H9 (cell line): ENCODE measurements around the gene ABHD17B. TPM values are rescaled to one million over a fixed set of nuclear protein-coding genes. Genes with fewer than 3 reads are reported as not detected.

Experiments used
- DNase-seq: peaks from one replicate; pipeline ENCODE4 v3.0.0-alpha.2; 2017
- H2AFZ ChIP-seq: one replicate; pipeline ENCODE4 v1.6.1; 2013; ENCODE audit warnings: mild to moderate bottlenecking, low read length, control low read depth, moderate library complexity
- H2AK5ac ChIP-seq: 2 replicates; pipeline ENCODE4 v1.6.1; 2013; ENCODE audit warnings: low read length, control low read depth, mixed read lengths; ENCODE audit not compliant: insufficient read length
- H2BK120ac ChIP-seq: one replicate; pipeline ENCODE4 v1.6.1; 2013; ENCODE audit warnings: low read depth, mild to moderate bottlenecking, low read length, control low read depth, inconsistent platforms; ENCODE audit not compliant: poor library complexity, severe bottlenecking
- H2BK12ac ChIP-seq: 2 replicates; pipeline ENCODE4 v1.6.1; 2013; ENCODE audit warnings: low read length, control low read depth, mixed read lengths, low read depth; ENCODE audit not compliant: insufficient read length
- H2BK15ac ChIP-seq: 2 replicates; pipeline ENCODE4 v1.6.1; 2013; ENCODE audit warnings: low read depth, low read length, control low read depth
- H2BK20ac ChIP-seq: one replicate; pipeline ENCODE4 v1.6.1; 2013; ENCODE audit warnings: low read depth, mild to moderate bottlenecking, low read length, control low read depth, inconsistent platforms; ENCODE audit not compliant: poor library complexity, severe bottlenecking
- H2BK5ac ChIP-seq: 2 replicates; pipeline ENCODE4 v1.6.1; 2013; ENCODE audit warnings: low read length, control low read depth, mixed read lengths; ENCODE audit not compliant: insufficient read length
- H3K14ac ChIP-seq: 2 replicates; pipeline ENCODE4 v1.6.1; 2013; ENCODE audit warnings: low read length, control low read depth; ENCODE audit not compliant: insufficient read depth
- H3K18ac ChIP-seq: 2 replicates; pipeline ENCODE4 v1.6.1; 2013; ENCODE audit warnings: low read depth, mild to moderate bottlenecking, mixed read lengths, low read length, control low read depth; ENCODE audit not compliant: insufficient read length
- H3K23ac ChIP-seq: 2 replicates; pipeline ENCODE4 v1.6.1; 2013; ENCODE audit warnings: low read length, control low read depth, mixed read lengths, low read depth; ENCODE audit not compliant: insufficient read length
- H3K23me2 ChIP-seq: 2 replicates; pipeline ENCODE4 v1.6.1; 2013; ENCODE audit warnings: low read depth, mild to moderate bottlenecking, mixed read lengths, low read length, control low read depth; ENCODE audit not compliant: insufficient read length, poor library complexity, severe bottlenecking
- H3K27ac ChIP-seq: 2 replicates; pipeline ENCODE4 v1.5.1; 2013; ENCODE audit warnings: low read length, control low read depth, mixed read lengths, low read depth; ENCODE audit not compliant: insufficient read length
- H3K27me3 ChIP-seq: 2 replicates; pipeline ENCODE4 v1.6.1; 2013; ENCODE audit warnings: low read length, control low read depth, inconsistent platforms; ENCODE audit not compliant: insufficient read depth
- H3K4ac ChIP-seq: 2 replicates; pipeline ENCODE4 v1.6.1; 2013; ENCODE audit warnings: low read depth, mild to moderate bottlenecking, control low read depth, inconsistent platforms, low read length, moderate library complexity
- H3K4me1 ChIP-seq: 2 replicates; pipeline ENCODE4 v1.6.1; 2013; ENCODE audit warnings: low read length, control low read depth, inconsistent platforms; ENCODE audit not compliant: insufficient read depth
- H3K4me2 ChIP-seq: 2 replicates; pipeline ENCODE4 v1.6.1; 2013; ENCODE audit warnings: low read length, control low read depth, mixed read lengths; ENCODE audit not compliant: insufficient read length, insufficient read depth
- H3K56ac ChIP-seq: 2 replicates; pipeline ENCODE4 v1.6.1; 2013; ENCODE audit warnings: low read depth, mild to moderate bottlenecking, mixed read lengths, low read length, control low read depth; ENCODE audit not compliant: insufficient read length
- H3K79me1 ChIP-seq: 2 replicates; pipeline ENCODE4 v1.6.1; 2013; ENCODE audit warnings: low read depth, mild to moderate bottlenecking, moderate library complexity, low read length, control low read depth, inconsistent platforms; ENCODE audit not compliant: insufficient read depth, poor library complexity, severe bottlenecking
- H3K79me2 ChIP-seq: 2 replicates; pipeline ENCODE4 v1.6.1; 2013; ENCODE audit warnings: low read length, control low read depth, inconsistent platforms; ENCODE audit not compliant: insufficient read depth
- H3K9ac ChIP-seq: 2 replicates; pipeline ENCODE4 v1.6.1; 2013; ENCODE audit warnings: low read length, control low read depth, mixed read lengths; ENCODE audit not compliant: insufficient read length; ENCODE audit errors: extremely low read depth
- H3K9me3 ChIP-seq: one replicate; pipeline ENCODE4 v1.6.1; 2013; ENCODE audit warnings: low read depth, low read length, inconsistent platforms; ENCODE audit not compliant: control insufficient read depth
- H3T11ph ChIP-seq: one replicate; pipeline ENCODE4 v1.6.1; 2013; ENCODE audit warnings: mild to moderate bottlenecking, low read length, control low read depth, inconsistent platforms
- H4K20me1 ChIP-seq: one replicate; pipeline ENCODE4 v1.6.1; 2013; ENCODE audit not compliant: control insufficient read depth, insufficient read length, insufficient read depth
- H4K5ac ChIP-seq: 2 replicates; pipeline ENCODE4 v1.6.1; 2013; ENCODE audit warnings: low read depth, mild to moderate bottlenecking, mixed read lengths, low read length, control low read depth; ENCODE audit not compliant: insufficient read length
- H4K8ac ChIP-seq: replicated peaks from 2 replicates; pipeline ENCODE4 v1.6.1; 2013; ENCODE audit warnings: low read length, control low read depth, mixed read lengths, low read depth; ENCODE audit not compliant: insufficient read length
- H4K91ac ChIP-seq: 2 replicates; pipeline ENCODE4 v1.6.1; 2013; ENCODE audit warnings: low read depth, mild to moderate bottlenecking, moderate library complexity, mixed read lengths, low read length, control low read depth; ENCODE audit not compliant: insufficient read length
- H3K27ac Mint-ChIP-seq, 3 experiments: 2 replicates in 2 of 3; 3 replicates in 1 of 3; pipeline ENCODE4 v1.8.0; 2020 to 2021; ENCODE audit warnings: mixed read lengths in 3 of 3, mild to moderate bottlenecking in 1 of 3, moderate library complexity in 1 of 3
- H3K27me3 Mint-ChIP-seq: 2 replicates; pipeline ENCODE4 v1.8.0; 2021; ENCODE audit warnings: low read depth, mild to moderate bottlenecking, moderate library complexity, mixed read lengths
- H3K36me3 Mint-ChIP-seq, 3 experiments: 2 replicates in 2 of 3; 3 replicates in 1 of 3; pipeline ENCODE4 v1.8.0; 2020 to 2021; ENCODE audit warnings: low read depth in 3 of 3, mixed read lengths in 3 of 3; ENCODE audit not compliant: insufficient read depth in 1 of 3
- H3K4me1 Mint-ChIP-seq, 2 experiments: 2 replicates each; pipeline ENCODE4 v1.8.0; 2020; ENCODE audit warnings: mixed read lengths in 2 of 2
- H3K4me3 Mint-ChIP-seq, 2 experiments: 2 replicates in 1 of 2; 3 replicates in 1 of 2; pipeline ENCODE4 v1.8.0; 2020 to 2021; ENCODE audit warnings: mild to moderate bottlenecking in 2 of 2, mixed read lengths in 2 of 2, moderate library complexity in 1 of 2
- H3K9me3 Mint-ChIP-seq, 2 experiments: 2 replicates in 1 of 2; 3 replicates in 1 of 2; pipeline ENCODE4 v1.8.0; 2020; ENCODE audit warnings: mild to moderate bottlenecking in 2 of 2, mixed read lengths in 2 of 2, moderate library complexity in 1 of 2
- WGBS: extraction: QIAGEN DNeasy Blood & Tissue Kit; methylation state at CpG from one replicate; pipeline ENCODE4 v1.1.7; 2013; ENCODE audit warnings: missing lambda C conversion rate, low lambda C conversion rate, mixed read lengths; ENCODE audit not compliant: insufficient read length; ENCODE audit errors: extremely low coverage; 5-methylcytosine and 5-hydroxymethylcytosine counted together
- total RNA-seq: library from RNA; stranded (reverse); gene quantifications from 2 replicates; pipeline ENCODE4 v1.2.1, GENCODE V29; 2021
- TF ChIP-seq, protein P1 (sequence below): fragments of 200-600 bp; sonication (generic); conservative IDR thresholded peaks from 3 replicates; pipeline ENCODE4 v1.8.0; 2021; ENCODE audit warnings: antibody characterized with exemption, mild to moderate bottlenecking

ABHD17B gene
- total RNA-seq, 1 experiment from 2014 or later = 67.6 TPM

DNA sequence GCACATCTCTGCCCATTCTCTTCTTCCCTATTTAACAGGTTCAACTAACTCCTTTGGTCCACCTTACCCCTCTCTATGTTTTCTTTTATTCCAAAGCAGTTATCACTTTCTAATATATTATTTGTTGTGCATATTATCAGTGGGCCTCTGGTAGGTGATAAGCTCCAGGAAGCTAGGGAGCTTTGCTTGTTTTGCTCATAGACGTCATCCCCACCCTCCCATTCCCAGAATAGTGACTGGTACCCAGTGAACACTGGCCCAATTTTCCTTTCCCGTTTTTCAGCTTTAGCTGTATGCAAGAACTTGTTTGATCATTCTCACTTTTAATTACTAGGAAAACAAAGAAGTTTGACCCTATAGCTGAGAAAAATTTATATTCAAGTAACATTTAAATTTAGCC is 6.9 kb downstream of the ABHD17B start:
- no peak overlapping the region for H2AFZ ChIP-seq
- WGBS = no CpG with 5 or more reads among the region's 2 CpGs
- no peaks in the 10 kb centered on the region for H3K23me2 ChIP-seq
- no peak overlapping the region for H3K14ac ChIP-seq
- no peaks in the 10 kb centered on the region; the same call in 1 of the 2 replicates for H3K4me1 ChIP-seq
- no peak overlapping the region for H2BK12ac ChIP-seq
- no peaks in the 10 kb centered on the region for H3K27me3 ChIP-seq
- no peak overlapping the region for H2BK120ac ChIP-seq
- H2BK20ac ChIP-seq = no peak overlapping the region
- DNase-seq = no peak
- no peak overlapping the region for H3K4ac ChIP-seq
- H4K5ac ChIP-seq = no peak overlapping the region
- no peak overlapping the region for H3K56ac ChIP-seq
- H3K23ac ChIP-seq = no peak overlapping the region
- H2BK15ac ChIP-seq = no peak overlapping the region
- no peak overlapping the region for H3K9ac ChIP-seq
- H3K4me3 Mint-ChIP-seq = no peak overlapping the region
- H3K36me3 Mint-ChIP-seq = peaks cover 3 to 30% (median 14%) of the 10 kb centered on the region in 3 experiments; a peak in 5 of 7 replicates
- H3K9me3 Mint-ChIP-seq = no peaks in the 10 kb centered on the region
- H4K20me1 ChIP-seq = no peaks in the 10 kb centered on the region
- H3K27me3 Mint-ChIP-seq = no peaks in the 10 kb centered on the region
- no peaks in the 10 kb centered on the region for H3K9me3 ChIP-seq
- peaks cover 3% of the 10 kb centered on the region for H3K79me1 ChIP-seq
- TF ChIP-seq, protein P1, sequence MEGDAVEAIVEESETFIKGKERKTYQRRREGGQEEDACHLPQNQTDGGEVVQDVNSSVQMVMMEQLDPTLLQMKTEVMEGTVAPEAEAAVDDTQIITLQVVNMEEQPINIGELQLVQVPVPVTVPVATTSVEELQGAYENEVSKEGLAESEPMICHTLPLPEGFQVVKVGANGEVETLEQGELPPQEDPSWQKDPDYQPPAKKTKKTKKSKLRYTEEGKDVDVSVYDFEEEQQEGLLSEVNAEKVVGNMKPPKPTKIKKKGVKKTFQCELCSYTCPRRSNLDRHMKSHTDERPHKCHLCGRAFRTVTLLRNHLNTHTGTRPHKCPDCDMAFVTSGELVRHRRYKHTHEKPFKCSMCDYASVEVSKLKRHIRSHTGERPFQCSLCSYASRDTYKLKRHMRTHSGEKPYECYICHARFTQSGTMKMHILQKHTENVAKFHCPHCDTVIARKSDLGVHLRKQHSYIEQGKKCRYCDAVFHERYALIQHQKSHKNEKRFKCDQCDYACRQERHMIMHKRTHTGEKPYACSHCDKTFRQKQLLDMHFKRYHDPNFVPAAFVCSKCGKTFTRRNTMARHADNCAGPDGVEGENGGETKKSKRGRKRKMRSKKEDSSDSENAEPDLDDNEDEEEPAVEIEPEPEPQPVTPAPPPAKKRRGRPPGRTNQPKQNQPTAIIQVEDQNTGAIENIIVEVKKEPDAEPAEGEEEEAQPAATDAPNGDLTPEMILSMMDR = no peak
- H2BK5ac ChIP-seq = no peak overlapping the region
- H3K4me2 ChIP-seq = no peak overlapping the region
- H3K4me1 Mint-ChIP-seq = peaks cover 72 to 75% of the 10 kb centered on the region in 2 experiments
- H4K8ac ChIP-seq = no peak overlapping the region
- peaks cover 65% of the 10 kb centered on the region for H3K79me2 ChIP-seq
- no peak overlapping the region for H3K18ac ChIP-seq
- no peak overlapping the region for H2AK5ac ChIP-seq
- H4K91ac ChIP-seq = no peak overlapping the region
- no peak overlapping the region for H3T11ph ChIP-seq
- no peak overlapping the region for H3K27ac ChIP-seq
- H3K27ac Mint-ChIP-seq = no peak overlapping the region
